Activated T-cell treated with anti-CD3 and anti-CD28 coated beads, Interleukin-2, amount 50 U/mL, for 72 hours (primary cell): Measurements from ENCODE around the gene DNAH9. TPM values are rescaled to one million over a fixed set of nuclear protein-coding genes. Genes with fewer than 3 reads are reported as not detected.
"Not testable (repeated sequence)": the region's sequence is repeated elsewhere in the genome, so short reads cannot be mapped to it uniquely, and the experiment has no call there.

Experiments used
- ATAC-seq, 2 donors: fragments of 150-1000 bp; cut with Tn5 transposase; replicated peaks in 1 of 2; 2 replicates each; pipeline ENCODE4 v1.10.0; 2021; ENCODE audit warnings: moderate library complexity in 2 of 2, mild to moderate bottlenecking in 1 of 2
- DNase-seq, 2 donors: peaks; one replicate each; pipeline ENCODE4 v3.0.0; 2021 to 2022; ENCODE audit warnings: mixed read lengths in 1 of 2
- H3K27ac Mint-ChIP-seq: one replicate; pipeline ENCODE4 v1.8.0; 2022; ENCODE audit warnings: mild to moderate bottlenecking, moderate library complexity, mixed read lengths
- H3K27me3 Mint-ChIP-seq: one replicate; pipeline ENCODE4 v1.8.0; 2022; ENCODE audit warnings: low read depth, mixed read lengths
- H3K36me3 Mint-ChIP-seq, 2 donors: one replicate each; pipeline ENCODE4 v1.8.0; 2022; ENCODE audit warnings: mixed read lengths in 2 of 2, mild to moderate bottlenecking in 1 of 2; ENCODE audit not compliant: insufficient read depth in 2 of 2
- H3K4me1 Mint-ChIP-seq: one replicate; pipeline ENCODE4 v1.8.0; 2022; ENCODE audit warnings: low read depth, mixed read lengths
- H3K4me3 Mint-ChIP-seq, 2 donors: one replicate each; pipeline ENCODE4 v1.8.0; 2022; ENCODE audit warnings: mild to moderate bottlenecking in 2 of 2, mixed read lengths in 2 of 2, moderate library complexity in 2 of 2
- H3K9me3 Mint-ChIP-seq, 2 donors: one replicate each; pipeline ENCODE4 v1.8.0; 2022; ENCODE audit warnings: mixed read lengths in 2 of 2
- total RNA-seq, 2 donors: library from RNA; stranded (reverse); gene quantifications; one replicate each; pipeline ENCODE4 v1.2.3, GENCODE V29; 2022

DNAH9 gene
- total RNA-seq, 2 donors from 2014 or later, result not detected

DNA sequence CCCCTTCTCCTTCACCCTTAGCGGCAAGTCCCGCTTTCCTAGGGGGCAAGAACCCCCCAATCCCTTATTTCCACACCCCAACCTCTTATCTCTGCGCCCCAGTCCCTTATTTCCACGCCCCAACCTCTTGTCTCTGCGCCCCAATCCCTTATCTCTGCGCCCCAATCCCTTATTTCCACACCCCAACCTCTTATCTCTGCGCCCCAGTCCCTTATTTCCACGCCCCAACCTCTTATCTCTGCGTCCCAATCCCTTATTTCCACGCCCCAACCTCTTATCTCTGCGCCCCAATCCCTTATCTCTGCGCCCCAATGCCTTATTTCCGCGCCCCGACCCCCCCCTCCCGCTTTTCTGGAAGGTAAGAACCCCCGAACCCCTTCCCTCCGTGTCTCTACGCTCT, 374.5 kb downstream of the DNAH9 start:
- H3K4me3 Mint-ChIP-seq, H3K4me1 Mint-ChIP-seq, DNase-seq, H3K27ac Mint-ChIP-seq, ATAC-seq, H3K27me3 Mint-ChIP-seq: not testable (repeated sequence)
- Mint-ChIP-seq H3K9me3 (peaks cover 11 to 26% of the 10 kb centered on the region in 2 donors), H3K36me3 (peaks cover 13 to 30% of the 10 kb centered on the region in 2 donors)

DNA sequence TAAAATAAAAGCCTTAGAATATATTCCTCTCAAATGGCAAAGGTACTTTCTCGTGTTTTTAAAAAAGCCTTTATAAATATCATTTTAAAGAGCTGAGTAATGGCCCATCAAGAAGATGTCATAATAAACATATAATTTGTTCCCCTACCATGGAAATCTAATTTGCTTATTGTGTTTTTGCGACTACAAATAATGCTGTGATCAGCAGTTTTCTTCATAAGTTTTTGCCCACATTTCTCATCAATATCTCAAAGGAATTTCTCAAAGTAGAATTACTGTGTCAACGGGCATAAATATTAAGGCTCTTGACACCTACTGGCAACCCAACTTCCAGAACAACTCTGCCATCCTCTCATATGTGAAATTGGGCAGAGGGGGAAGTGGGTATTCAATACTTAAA, 381.5 kb downstream of the DNAH9 start:
- no peaks in the 10 kb centered on the region for H3K4me1 Mint-ChIP-seq
- peaks cover 0 to 9% of the 10 kb centered on the region in 2 donors for H3K9me3 Mint-ChIP-seq
- no peak overlapping the region for H3K27ac Mint-ChIP-seq
- ATAC-seq (no peak), DNase-seq (no peak)
- H3K36me3 Mint-ChIP-seq, result peaks cover 0 to 35% of the 10 kb centered on the region in 2 donors
- no peaks in the 10 kb centered on the region for H3K27me3 Mint-ChIP-seq
- no peak overlapping the region for H3K4me3 Mint-ChIP-seq

DNA sequence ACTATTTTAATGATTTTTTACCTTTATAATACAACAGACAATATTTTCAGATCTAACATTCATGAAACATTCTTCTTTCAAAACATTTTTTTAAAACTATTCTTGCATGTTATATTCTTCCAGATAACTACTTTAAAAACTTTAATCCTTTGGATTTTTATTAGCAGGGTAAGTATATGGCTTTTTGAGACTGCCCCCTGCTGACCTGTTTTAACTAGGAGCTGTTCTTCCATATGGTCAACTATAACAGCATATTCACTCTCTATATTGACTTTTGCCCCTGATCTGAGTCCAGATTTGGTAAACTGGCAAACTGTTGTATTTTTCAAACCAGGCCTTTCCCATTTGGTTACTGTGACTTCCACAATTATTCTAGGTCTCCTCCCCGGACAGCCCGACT, 382.5 kb downstream of the DNAH9 start:
- Mint-ChIP-seq H3K4me3 (no peak overlapping the region), H3K9me3 (peaks cover 0 to 4% of the 10 kb centered on the region in 2 donors), H3K36me3 (peaks cover 0 to 29% of the 10 kb centered on the region in 2 donors), H3K4me1 (no peaks in the 10 kb centered on the region), H3K27ac (no peak overlapping the region), H3K27me3 (no peaks in the 10 kb centered on the region)
- DNase-seq (no peak), ATAC-seq (no peak)

DNA sequence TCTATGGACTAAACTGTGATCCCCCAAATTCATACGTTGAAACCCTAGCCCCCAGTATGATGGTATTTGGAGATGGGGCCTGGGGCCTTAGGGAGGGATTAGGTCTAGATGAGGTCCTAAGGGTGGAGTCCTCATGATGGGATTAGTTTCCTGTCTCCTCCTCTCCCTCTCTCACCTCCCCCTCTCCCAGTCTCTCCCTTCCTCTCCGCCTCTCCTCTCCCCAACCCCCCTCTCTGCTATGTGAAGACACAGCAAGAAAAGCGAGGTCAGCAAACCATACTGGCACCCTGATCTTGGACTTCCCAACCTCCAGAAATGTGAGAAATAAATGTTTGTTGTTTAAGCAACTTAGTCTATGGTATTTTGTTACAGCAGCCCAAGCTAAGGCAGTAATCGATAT, 383.6 kb downstream of the DNAH9 start:
- Mint-ChIP-seq H3K36me3 (peaks cover 0 to 25% of the 10 kb centered on the region in 2 donors), H3K4me1 (no peaks in the 10 kb centered on the region), H3K9me3 (no peaks in the 10 kb centered on the region), H3K4me3 (no peak overlapping the region), H3K27me3 (no peaks in the 10 kb centered on the region), H3K27ac (no peak overlapping the region)
- DNase-seq (no peak), ATAC-seq (no peak)

DNA sequence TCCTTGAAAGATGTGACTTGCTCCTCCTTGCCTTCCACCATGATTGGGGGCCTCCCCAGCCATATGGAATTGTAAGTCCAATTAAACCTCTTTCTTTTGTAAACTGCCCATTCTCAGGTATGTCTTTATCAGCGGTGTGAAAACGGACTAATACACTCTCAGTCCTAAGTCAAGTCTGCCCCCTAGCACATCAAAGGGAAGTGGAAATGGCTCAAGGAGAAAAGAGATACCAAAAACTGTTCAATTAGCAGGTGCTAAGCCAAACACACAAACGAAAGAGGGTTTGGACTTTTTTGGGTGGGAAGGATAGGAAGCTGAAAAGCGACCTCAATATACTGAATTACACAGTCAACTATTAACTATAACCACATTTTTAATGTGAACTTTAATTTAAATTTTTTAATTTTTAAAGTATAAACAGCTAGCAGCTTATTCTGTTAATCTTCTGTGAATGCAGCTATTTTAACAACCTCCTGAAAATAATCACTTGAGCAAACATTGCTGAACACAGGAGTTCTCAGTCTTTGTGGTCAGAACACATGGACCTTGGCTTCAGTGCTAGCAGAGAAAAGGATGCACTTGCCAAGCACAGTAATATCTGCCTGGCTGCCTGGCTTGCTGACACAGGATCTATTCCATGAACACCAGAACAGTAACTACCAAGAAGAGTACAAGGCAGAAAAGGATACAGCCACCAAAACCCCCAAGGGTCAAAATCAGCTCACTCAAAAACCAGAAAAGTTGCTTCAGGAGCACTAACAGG, 388.1 kb downstream of the DNAH9 start:
- Mint-ChIP-seq H3K9me3 (no peaks in the 10 kb centered on the region), H3K36me3 (peaks cover 0 to 31% of the 10 kb centered on the region in 2 donors), H3K4me3 (no peak overlapping the region), H3K4me1 (no peaks in the 10 kb centered on the region), H3K27me3 (no peaks in the 10 kb centered on the region), H3K27ac (no peak overlapping the region)
- ATAC-seq, result no peak
- DNase-seq, result no peak

DNA sequence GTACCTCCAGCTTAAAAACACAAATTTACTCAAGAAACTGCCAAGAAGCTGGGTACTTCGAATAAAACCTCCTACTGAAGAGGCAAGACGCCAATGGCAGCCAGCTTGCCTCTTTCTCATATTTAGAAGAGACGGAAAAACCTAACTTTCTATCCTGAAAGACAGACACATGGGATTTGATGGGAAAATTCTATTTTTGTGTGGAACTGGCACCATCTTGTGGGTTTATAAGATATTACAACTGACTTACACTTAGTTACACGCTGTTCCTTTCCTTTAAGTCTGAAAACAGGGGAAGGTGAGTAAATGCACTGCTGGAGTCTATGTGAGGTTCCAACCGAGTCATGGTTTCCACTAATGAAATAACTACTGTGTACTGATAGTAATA, 388.7 kb downstream of the DNAH9 start:
- Mint-ChIP-seq H3K4me3 (no peak overlapping the region), H3K36me3 (peaks cover 0 to 31% of the 10 kb centered on the region in 2 donors), H3K4me1 (no peaks in the 10 kb centered on the region), H3K9me3 (no peaks in the 10 kb centered on the region), H3K27ac (no peak overlapping the region), H3K27me3 (no peaks in the 10 kb centered on the region)
- no peak for ATAC-seq
- DNase-seq, result no peak

DNA sequence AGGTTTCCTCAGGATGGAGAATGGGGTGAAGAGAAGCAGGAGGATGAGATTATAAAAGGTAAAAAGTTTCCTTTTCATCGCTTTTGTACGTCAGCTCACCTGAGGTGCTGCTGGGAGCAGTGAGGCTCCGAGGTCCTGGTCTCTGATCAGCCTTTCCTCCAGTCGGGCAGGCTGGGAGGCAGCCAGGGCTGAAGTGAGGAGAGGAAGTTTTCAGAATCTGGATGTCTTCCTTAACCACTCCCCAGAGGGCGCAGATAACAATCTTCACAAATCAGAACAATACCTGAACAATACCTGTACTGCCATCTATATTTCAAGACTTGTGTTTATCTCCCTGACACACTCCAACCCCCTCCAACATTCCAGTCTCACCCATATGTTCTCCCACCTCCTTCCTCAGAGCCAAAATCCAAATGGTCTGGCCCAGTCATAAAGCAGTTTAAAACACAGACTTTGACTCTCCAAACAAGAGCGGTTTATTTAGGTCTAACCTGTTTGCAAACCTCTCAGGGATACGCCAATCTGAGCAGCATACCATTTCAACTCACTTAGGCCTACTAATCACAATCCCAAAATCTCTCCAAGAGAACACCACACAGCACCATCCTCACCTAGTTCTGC, 392.2 kb downstream of the DNAH9 start:
- H3K36me3 Mint-ChIP-seq, result peaks cover 0 to 22% of the 10 kb centered on the region in 2 donors
- no peak overlapping the region for H3K4me3 Mint-ChIP-seq
- H3K9me3 Mint-ChIP-seq, result no peaks in the 10 kb centered on the region
- H3K27ac Mint-ChIP-seq, result no peak overlapping the region
- DNase-seq, result no peak
- peaks cover 2% of the 10 kb centered on the region for H3K4me1 Mint-ChIP-seq
- ATAC-seq, result no peak
- H3K27me3 Mint-ChIP-seq, result no peaks in the 10 kb centered on the region

DNA sequence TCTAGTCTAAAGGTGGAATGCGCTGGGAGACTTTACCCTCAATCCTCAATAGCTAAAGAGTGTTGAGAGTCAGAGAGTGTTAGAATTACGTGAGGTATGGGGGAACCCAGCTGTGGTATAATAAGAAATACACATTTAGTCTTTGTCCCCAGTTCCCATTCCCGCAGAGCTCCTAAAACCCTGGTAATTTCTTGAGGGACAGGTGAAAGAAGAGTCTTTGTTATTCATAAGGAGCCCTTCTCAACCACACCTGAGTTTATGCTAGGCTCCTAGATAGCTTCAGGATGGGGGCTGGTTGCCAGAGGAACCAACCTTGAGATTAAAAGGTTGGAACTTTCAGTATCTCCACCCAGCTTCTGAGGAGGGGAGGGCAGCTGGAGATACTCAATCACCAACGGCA, 393.2 kb downstream of the DNAH9 start:
- no peak overlapping the region for H3K4me3 Mint-ChIP-seq
- no peaks in the 10 kb centered on the region for H3K27me3 Mint-ChIP-seq
- peaks cover 0 to 22% of the 10 kb centered on the region in 2 donors for H3K36me3 Mint-ChIP-seq
- ATAC-seq (no peak), DNase-seq (no peak)
- peaks cover 7% of the 10 kb centered on the region for H3K4me1 Mint-ChIP-seq
- H3K9me3 Mint-ChIP-seq, result no peaks in the 10 kb centered on the region
- H3K27ac Mint-ChIP-seq, result no peak overlapping the region

DNA sequence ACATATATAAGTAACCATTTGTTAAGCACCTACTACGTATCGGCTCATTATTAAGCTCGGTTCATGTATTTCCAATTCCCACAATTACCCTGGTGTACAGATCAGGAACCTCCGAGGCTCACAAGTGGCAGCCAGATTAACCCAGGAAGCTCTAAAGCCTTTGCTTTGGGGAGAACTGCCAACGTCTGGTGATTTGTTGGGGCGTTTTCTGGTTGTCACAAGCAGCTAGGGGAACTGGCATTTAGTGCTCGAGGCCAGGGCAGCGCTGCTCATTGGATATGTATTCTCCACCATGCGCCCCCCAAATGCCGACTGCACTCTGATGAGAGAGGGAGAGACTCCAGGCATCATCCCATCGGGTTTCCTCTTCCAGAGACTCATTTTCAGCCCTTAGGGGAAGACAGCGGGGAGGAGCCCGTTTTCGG, 398.5 kb downstream of the DNAH9 start:
- DNase-seq (peak in 1 of 2 donors; percentile 46), ATAC-seq (peak; percentile 21 to 28)
- H3K27ac Mint-ChIP-seq, result peak overlapping the region; percentile 41
- no peaks in the 10 kb centered on the region for H3K27me3 Mint-ChIP-seq
- peaks cover 4 to 6% of the 10 kb centered on the region in 2 donors for H3K36me3 Mint-ChIP-seq
- H3K4me1 Mint-ChIP-seq, result peaks cover 16% of the 10 kb centered on the region
- peaks cover 0 to 6% of the 10 kb centered on the region in 2 donors for H3K9me3 Mint-ChIP-seq
- H3K4me3 Mint-ChIP-seq, result peak overlapping the region; percentile 83 to 99

DNA sequence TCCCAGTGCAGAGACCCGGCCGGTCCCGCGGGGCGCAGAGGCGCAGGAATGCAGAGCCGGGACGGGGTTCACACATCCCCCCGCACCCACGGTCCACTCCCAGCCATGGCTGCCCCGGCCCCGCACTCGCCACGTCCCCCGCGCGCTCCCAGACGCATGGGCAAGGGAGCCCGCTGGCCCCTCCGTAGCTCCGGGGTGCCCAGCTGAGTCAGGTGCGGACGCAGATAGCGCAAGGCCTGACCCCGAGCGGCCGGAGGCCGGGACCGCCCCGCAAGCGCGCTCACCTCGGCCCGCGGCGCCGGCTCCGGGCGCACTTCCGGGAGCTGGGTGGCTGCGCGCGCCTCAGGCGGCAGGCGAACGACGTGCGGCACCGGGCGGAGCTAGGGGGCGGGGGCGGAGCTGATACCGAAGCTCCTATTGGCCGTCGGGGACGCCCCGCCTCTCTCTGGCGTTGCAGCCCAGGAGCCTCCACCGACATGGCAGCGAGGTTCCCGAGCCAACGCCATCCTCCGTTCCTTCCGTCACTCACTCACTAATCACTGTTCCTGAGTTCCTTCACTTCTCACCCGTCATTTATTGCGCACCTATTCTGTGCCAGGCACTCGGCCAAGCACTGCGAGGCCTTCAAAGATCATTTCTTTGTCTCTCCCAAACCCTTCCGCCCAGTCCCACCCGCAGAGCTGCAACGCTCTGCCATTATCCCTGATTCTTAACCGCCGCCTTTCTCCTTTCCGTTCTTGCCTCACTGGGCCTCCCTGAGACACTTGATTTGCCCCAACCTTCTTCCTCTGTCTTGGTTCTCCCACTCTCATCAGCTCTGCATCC, 399.1 kb downstream of the DNAH9 start, which contains the start of gene ZNF18:
TSS of gene ZNF18 (minus strand) at position 329 of the 825 bp plus-strand sequence. CDS start 4,646 bp downstream, outside the sequence.
- Mint-ChIP-seq H3K4me1 (peaks cover 16% of the 10 kb centered on the region), H3K36me3 (peaks cover 4 to 6% of the 10 kb centered on the region in 2 donors), H3K9me3 (peaks cover 0 to 6% of the 10 kb centered on the region in 2 donors), H3K27me3 (no peaks in the 10 kb centered on the region), H3K27ac (peak within 1 kb of the TSS; percentile 90), H3K4me3 (peak within 1 kb of the TSS; percentile 87 to 99)
- ATAC-seq (peak; percentile 95 to 97), DNase-seq (peak; percentile 97)

DNA sequence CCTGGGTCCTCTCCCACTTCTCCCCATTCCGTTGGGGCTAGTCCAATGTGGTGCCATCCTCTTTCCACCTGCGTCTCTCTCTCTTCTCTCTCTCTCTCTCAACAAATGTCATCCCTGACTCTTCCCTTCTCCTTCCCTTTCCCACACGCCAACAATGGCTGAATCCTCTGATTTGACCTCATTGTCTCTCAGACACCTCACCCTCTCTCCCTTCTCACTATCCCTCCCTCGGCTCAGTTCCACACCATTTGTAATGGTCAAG, 399.6 kb downstream of the DNAH9 start:
- Mint-ChIP-seq H3K4me1 (peaks cover 16% of the 10 kb centered on the region), H3K4me3 (peak overlapping the region; percentile 87 to 99), H3K27me3 (no peaks in the 10 kb centered on the region), H3K9me3 (peaks cover 0 to 6% of the 10 kb centered on the region in 2 donors), H3K27ac (peak overlapping the region; percentile 90), H3K36me3 (peaks cover 4 to 6% of the 10 kb centered on the region in 2 donors)
- DNase-seq, result no peak
- ATAC-seq, result no peak

DNA sequence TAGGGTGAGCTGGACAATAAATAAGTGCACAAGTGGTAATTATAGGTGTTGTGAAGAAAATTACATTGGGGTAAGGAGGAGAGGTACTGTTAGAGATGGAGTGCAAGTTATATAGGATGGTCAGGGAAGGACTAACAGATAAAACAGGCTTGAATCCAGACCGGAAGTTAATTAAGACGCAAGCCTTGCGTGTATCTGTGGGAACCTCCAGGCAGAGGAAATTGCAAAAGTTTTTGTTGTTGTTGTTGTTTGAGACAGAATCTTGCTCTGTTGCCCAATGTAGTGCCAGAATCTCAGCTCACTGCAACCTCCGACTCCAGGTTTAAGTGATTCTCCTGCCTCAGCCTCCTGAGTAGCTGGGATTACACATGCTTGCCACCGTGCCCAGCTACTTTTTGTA, 401.4 kb downstream of the DNAH9 start:
- Mint-ChIP-seq H3K36me3 (peaks cover 4 to 6% of the 10 kb centered on the region in 2 donors), H3K9me3 (peaks cover 0 to 6% of the 10 kb centered on the region in 2 donors), H3K27me3 (no peaks in the 10 kb centered on the region), H3K4me1 (peaks cover 16% of the 10 kb centered on the region), H3K4me3 (no peak overlapping the region), H3K27ac (no peak overlapping the region)
- no peak for ATAC-seq
- DNase-seq, result no peak

DNA sequence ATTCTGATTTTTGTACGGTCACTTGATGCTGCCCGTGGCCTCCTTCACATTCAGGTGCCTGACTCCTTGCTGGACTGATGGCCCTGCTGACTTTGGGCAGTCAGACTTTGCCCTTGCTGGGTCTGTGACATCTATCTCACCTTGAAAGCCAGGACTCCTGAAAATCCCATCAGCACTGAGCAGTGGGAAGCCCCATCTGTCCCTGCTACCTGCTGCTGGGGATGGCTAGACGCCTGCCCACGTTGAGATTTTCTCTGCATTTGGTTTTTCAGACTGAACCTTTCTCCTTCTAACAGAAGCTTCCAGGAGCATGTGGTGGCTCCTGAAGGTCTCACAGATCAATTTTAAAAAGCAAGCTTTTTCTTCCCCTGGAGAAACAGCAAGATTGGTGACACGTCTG, 409.2 kb downstream of the DNAH9 start:
- Mint-ChIP-seq H3K27ac (no peak overlapping the region), H3K36me3 (no peaks in the 10 kb centered on the region), H3K9me3 (no peaks in the 10 kb centered on the region), H3K4me1 (no peaks in the 10 kb centered on the region), H3K27me3 (peaks cover 6% of the 10 kb centered on the region), H3K4me3 (no peak overlapping the region)
- ATAC-seq, result no peak
- DNase-seq, result no peak
